Measurements from ENCODE around the gene CYB5B.

The CYB5B gene

DNA sequence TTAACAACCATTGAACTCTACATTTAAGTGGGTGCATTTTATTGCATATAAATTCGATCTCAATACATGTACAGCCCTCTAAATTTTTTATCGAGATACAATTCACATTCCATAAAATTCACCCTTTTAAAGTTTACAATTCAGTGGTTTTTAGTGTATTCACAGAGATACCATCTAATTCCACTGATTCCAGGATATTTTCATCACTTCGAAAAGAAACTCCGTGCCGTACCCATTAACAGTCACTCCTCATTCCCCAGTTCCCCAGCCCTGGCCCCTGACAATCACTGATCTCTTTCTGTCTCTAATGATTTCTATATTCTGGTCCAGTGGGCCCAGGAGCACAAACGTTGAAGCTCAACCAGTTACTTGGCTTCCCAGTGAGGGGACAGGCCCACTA, 61.4 kb downstream of the CYB5B start:
- DNase-seq (ENCODE audit: low read depth, low spot score), result no peak

DNA sequence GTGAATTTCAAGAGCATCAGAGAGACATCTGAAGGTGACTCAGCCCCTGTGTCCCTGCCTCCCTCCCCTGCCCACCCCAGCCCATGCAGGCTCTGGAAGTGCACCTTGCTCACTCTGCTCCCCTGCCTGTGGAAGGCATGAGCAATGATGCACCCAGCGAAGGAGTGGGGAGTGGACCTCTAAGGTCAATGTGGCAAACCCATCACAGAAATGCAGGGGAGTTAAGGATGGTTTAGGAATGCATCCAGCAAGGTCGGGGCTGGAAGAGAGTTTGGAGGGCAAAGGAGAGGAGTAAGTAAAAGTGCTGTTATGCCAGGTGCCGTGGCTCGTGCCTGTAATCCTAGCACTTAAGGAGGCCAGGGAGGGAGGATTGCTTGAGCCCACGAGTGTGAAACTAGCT, 61.9 kb downstream of the CYB5B start:
- no peak for DNase-seq (ENCODE audit: low read depth, low spot score)

DNA sequence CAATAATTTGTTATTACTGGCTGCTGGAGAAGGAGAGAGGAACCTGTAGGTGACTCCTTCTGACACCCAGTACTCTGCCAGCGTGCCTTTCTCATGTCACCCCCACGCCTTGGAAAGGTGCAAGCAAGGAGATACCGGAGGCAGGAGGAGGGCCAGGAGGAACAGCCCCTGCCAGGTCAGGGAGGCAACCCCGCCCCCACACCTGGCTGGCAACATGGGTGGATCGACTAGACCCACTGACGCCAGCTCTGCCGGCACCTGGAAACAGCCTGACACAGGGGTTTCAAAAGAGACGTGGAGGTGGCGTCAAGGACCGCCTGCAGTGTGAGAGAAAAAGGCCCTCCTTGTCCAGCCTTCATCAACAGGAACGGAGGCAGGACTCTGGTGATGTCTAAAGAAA, 62.3 kb downstream of the CYB5B start:
- no peak for DNase-seq (ENCODE audit: low read depth, low spot score)

DNA sequence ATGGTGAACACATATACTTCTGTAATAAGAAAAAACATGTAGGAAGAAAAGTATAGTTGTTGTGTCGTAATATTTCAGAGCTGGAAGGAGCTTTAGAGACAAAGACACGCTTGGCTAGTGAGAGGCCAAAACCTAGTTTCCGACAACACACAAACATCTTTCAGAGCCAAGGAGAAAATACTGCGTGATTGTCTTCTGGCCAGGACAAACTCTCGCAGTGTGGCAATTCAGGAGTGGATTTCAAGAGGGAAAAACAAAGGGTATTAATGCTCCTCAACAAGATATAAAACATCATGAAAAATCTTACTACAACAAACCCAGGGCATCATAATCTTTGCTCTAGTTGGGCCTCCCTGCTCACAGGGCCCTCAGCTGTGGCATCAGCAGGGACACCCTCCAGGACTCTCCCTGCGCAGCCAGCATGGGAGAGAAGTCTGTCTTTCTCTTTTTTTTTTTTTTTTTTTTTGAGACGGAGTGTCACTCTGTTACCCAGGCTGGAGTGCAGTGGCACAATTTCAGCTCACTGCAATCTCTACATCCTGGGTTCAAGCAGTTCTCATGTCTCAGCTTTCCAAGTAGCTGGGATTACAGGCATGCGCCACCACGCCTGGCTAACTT, 66.4 kb downstream of the CYB5B start:
- no peak for DNase-seq (ENCODE audit: low read depth, low spot score)

DNA sequence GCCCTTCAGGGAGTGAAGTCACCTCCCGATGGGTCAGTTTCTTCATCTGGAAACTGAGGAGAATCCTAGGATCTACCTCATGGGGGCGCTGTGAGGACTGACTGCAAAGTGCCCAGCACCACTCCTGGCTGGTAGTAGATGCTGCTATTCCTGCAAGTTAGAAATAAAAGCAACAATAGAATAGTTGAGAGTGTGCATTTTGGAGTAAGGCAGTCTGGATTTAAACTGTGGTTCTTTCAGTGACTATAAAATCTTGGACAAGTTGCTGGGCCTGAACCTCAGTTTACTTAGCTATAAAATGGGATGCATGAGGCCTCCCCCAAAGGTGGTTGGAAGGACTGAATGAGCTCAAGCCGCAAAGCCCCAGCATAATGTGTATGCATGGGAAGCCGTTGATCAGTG, 70.6 kb downstream of the CYB5B start:
- DNase-seq (ENCODE audit: low read depth, low spot score), result no peak

DNA sequence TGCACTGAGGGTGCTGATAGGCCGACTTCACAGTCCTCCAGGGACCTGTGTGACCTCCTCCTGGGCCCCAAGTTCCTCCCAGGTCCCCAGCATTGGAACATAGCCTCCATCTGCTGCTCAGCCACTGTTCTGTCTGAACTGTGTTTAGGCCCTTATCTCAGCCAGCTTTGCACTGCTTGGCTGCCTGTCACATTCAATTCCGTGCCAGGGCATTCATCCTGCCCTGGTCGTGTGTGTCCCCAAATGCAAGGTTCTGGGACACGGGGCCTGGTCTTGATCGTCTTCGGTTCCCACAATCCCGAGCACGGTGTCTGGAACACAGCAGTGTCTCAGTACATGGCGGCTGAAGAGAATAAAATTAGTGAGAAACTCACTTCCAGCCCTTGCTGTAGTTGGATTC, 71.4 kb downstream of the CYB5B start:
- DNase-seq (ENCODE audit: low read depth, low spot score), result no peak

DNA sequence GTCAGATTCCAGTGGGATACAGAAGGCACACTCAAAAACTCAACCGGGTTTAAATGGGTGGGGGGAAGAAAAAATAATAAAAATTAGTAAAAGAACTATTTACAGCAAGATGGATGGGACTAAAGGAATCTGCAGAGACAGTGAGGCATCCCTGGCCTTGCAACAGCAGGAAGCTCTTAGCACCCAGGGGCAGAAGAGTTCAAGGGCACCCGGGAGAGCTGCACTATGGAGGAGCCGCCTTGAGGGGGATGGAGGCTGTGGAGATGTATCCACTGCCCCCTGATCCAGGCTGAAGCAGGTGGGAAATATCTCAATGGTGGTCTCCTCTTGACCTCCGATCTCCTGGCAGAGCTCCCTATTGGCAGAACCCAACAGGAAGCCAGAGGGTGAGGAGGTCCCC, 72.0 kb downstream of the CYB5B start:
- DNase-seq (ENCODE audit: low read depth, low spot score), result no peak

DNA sequence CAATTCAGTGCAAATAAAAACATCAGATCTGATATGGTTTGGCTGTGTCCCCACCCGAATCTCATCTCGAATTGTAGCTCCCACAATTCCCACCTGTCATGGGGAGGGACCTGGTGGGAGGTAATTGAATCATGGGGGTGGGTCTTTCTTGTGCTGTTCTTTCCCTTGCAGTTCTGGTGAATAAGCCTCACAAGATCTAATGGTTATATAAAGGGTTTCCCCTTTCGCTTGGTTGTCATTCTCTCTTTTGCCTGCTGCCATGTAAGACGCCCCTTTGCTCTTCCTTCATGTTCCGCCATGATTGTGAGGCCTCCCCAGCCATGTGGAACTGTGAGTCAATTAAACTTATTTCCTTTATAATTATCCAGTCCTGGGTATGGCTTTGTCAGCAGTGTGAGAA, 72.5 kb downstream of the CYB5B start:
- DNase-seq (ENCODE audit: low read depth, low spot score), result no peak

DNA sequence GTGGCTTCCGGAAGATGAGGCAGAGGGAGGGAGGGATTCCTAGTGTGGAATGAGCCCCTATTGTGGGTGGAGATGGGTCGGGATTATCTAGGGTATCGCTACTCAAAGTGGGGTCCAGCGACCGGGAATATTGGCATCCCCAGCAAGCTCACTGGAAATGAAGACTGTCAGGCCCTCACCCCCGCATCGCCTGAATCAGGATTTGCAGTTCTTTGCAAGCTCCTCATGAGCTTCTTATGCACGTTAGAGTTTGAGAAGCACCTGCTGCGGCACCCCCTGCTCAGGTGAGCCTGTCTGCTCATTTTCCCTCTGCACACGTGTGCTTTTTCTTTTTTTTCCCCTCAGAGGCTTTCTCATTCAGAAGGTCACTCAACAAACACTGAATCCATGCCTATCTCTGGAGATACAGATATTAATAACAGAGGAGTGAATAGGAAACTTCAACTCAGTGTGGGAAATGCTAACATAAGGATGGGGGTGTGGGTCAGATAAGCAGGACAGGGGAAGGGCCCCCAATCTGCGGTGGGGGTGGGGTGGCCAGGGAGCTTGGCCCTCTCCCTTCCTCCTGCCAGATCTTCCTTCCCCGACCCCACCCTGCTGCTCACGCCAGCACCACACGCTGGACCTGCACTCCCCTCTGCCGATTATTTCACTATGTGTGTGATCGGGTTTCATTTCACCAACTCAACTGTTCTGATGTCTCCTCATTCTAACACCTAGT, 73.6 kb downstream of the CYB5B start:
- no peak for DNase-seq (ENCODE audit: low read depth, low spot score)

DNA sequence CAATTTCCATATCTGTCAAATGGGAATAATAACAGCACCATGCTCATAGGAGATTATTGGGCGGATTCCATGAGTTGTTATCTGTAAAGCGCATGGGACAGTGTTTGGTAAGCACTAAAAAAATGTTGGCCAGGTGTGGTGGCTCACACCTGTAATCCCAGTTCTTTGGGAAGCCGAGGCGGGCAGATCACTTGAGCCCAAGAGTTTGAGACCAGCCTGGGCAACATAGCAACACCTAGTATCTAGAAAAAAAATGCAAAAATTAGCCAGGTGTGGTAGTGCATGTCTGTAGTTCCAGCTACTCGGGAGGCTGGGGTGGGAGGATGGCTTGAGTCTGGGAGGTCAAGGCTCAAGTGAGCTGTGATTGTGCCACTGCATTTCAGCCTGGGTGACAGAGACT, 74.5 kb downstream of the CYB5B start:
- no peak for DNase-seq (ENCODE audit: low read depth, low spot score)

DNA sequence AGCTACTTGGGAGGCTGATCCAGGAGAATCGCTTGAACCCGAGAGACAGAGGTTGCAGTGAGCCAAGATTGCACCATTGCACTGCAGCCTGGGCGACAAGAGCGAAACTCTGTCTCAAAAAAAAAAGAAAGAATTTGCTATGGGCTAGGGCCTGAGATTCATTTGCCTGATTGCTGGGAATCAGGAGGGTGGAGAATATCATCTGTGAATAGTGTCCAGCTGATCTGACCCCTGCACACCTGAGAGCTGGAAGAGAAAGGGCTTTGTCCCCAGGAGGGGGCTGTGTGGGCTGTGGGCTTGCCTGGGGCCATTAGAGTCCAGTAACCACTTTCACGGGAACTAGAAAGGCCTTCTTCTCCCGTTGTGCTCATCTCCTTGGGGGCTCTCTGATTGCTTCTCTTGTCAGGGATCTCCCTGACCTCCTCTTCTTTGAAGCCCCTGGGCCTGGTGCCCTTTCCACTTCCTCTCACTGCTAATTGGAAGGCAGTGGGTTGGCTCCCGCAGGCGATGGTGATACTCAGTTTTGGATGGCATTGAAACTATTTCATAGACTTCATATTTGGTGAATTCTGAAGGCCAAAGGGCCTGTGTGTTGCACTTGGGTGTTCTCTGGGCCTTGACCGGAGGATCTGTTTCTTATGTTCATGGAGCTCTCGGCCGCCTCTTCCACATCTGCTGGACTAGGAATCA, 75.3 kb downstream of the CYB5B start:
- DNase-seq (ENCODE audit: low read depth, low spot score), result no peak

DNA sequence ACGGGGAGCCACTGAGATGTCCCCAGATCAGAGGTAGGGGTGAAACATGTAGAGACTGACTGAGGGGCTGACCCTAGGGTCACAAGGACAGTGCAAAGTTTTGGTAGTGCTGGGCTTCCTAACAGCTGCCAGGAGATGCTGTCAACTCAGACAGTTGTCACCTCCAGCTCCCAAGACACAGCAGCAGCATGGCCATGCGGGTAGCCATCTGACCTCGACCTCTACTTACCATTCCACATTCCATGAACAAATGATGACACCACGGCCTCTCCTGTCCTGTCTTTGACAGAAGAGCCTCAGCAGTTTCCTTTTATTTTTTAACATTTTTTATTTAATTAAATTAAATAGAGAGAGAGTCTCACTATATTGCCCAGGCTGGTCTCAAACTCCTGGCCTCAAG, 76.1 kb downstream of the CYB5B start:
- DNase-seq (ENCODE audit: low read depth, low spot score), result no peak

DNA sequence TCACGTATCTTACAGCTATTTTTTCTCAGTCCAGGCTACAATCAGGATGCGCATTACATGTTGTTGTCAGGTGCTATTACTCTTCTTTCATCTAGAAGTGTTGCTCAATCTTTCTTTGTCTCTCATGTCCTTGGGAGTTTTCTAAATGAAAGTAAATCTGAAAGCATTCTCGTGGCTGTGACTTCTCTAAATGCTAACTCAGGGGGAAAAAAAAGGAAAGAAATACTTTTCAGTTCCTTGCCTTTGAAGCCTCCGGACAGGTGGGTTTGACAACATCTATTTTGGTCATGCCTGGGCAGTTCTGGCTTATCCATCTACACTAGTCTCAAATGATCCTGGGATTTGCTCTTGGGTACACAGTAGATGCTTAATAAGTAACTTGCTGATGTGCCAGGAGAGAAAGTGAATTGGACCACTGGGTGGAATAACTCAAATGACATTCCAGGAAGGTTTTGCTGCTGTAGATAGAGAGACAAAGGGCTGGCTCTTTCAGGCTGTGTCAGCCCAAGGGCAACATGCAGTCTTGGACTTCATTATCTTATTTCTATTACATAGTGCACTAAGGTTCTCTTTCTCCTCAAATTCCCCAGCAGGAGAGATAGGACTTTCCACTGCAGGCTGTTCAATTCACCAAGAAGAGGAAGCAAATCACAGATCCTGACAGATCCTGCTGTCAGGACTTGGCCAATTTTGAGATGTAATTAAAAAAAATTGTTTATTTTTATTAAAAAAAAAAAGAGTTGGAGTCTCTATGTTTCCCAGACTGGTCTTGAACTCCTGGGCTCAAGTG, 77.7 kb downstream of the CYB5B start:
- no peak for DNase-seq (ENCODE audit: low read depth, low spot score)

DNA sequence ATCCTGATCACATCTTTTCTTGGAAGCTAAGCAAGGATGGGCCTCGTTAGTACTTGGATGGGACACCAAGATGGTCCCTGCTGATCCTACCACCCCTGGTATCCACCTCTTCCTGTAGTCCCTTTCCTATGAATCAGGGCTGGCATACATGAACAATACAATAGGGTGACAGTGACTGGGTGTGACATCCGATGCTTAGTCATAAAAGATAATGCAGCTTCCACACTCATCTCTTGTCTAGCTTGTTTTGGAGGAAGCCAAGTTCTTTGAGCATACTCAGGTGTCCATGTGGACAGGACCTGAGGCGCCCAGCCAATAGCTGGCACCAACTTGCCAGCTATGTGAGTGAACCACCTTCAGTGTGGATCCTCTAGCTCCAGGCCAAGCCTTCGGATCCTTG, 78.8 kb downstream of the CYB5B start:
- DNase-seq (ENCODE audit: low read depth, low spot score), result no peak

DNA sequence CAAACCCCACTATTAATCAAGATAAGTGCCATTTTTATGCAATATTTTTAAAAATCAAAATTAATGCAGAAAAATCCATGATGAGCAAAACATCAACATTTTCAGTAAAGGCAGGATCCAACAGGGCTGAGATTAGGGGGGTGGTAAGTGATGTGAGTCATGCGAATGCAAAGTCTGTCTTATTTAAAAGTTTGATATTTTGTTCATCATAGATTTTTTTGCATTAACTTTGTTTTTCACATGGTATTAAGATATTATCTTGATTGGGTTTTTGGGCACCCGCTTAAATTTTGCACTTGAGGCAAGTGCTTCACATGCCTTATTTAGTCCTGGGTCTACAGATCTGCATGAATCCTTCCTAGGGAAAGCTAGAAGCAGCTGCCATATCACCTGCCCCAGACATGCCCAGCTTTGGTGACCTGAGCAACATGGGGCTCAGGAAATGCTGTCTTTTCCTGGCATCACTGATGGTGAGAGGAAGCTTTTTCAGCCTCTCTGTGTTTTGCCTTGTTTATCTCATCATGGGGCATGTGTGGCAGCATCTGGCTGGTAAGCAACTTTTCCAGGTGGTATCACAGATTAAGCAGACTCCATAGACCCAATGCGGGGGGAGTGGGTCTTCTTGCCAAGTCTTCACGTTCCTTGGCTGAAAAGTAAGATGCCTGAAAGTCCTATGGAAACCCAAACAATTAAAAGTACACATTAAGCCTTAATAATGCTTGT, 83.8 kb downstream of the CYB5B start:
- no peak for DNase-seq (ENCODE audit: low read depth, low spot score)

DNA sequence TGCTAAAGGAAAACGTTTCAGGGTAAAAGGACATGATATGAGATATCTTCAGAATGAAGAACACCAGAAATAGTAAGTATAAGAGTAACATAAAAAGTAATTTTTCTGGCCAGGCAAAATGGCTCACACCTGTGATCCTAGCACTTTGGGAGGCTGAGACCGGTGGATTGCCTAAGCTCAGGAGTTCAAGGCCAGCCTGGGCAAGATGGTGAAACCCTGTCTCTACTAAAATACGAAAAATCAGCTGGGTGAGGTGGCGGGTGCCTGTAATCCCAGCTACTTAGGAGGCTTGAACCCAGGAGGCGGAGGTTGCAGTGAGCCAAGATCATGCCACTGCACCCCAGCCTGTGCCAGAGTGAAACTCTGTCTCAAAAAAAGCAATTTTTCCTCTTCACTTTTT, 84.7 kb downstream of the CYB5B start:
- DNase-seq (ENCODE audit: low read depth, low spot score), result no peak

DNA sequence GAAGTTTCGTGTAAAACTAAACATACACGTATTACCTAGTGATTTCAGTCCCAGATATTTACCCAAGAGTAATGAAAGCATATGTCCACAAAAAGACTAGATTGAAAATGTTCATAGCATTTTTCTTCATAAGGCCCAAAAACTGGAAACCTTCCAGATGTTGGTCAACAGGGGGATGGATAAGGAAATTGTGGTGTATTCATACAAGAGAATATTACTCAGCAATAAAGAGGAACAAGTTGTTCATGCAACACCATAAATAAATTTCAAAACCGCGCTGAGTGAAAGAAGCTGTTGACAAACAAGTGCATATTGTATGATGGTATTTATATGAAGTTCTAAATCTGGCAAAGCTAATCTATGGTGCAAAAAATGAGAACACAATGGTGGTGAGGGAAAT, 87.2 kb downstream of the CYB5B start:
- no peak for DNase-seq (ENCODE audit: low read depth, low spot score)

DNA sequence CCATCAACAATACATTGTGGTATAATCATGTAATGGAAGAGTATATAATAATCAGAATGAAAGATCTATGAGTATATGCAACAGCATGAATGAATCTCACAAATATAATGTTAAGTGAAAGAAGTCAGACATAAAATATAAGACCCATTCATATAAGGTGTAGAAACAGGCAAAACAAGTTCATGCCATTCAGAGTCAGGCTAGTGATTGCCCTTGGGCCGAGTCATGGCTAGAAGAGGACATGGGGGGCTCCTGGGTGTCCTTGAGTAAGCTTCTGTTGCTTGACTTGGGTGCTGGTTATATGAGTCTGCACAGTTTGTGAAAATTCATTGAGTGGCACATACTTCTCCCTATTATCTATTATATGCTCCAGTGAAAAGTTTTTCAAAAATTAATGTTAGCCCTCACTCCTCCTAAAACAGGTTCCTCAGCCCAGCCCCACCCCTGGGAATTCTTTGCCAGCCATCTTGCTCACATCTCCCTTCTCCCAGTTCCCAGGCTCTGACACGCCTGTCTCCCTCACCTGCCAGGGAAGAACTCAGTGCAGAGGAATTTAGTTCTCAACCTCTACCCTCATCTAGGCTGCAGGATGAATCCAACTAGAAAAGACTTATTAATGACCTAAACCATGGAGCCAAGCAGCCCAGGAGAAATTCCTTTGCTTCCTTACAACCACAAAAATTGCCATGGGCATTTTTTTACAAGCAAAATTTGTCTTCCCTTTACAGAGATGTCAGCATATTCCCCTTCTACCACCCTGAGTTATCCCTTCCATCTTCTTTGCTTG, 89.0 kb downstream of the CYB5B start:
- DNase-seq (ENCODE audit: low read depth, low spot score), result no peak

DNA sequence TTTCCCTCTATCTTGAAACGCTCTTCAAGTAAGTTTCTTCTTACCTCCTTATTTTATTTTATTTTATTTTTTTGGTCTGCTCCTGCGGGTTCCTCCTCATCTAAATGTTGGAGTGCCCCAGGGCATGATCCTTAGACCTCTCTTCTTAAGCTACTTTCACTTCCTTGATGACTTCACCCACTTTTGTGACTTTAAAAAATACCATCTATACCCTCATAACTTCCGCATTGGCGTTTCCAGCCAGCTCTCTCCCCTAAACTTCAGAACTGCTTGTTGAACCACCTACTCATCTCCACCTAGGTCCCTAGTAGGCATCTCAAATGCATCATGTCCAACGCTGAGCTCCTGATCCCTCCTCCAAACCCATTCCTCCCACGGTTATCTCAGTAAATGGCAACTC, 89.9 kb downstream of the CYB5B start:
- no peak for DNase-seq (ENCODE audit: low read depth, low spot score)
